Rectal smooth muscle tissue (tissue), 1 donor: ENCODE data around the gene STAG3.
"Not testable (repeated sequence)": the region's sequence is repeated elsewhere in the genome, so short reads cannot be mapped to it uniquely, and the experiment has no call there.

Source experiments
- H3K27ac ChIP-seq: one replicate; pipeline ENCODE4 v1.7.0; 2013; ENCODE audit warnings: low read depth, low read length, inconsistent platforms
- H3K27me3 ChIP-seq: one replicate; pipeline ENCODE4 v1.7.0; 2013; ENCODE audit warnings: low read length; ENCODE audit not compliant: control insufficient read depth, insufficient read depth
- H3K36me3 ChIP-seq: one replicate; pipeline ENCODE4 v1.7.0; 2013; ENCODE audit warnings: low read length; ENCODE audit not compliant: control insufficient read depth, insufficient read depth
- H3K4me1 ChIP-seq: one replicate; pipeline ENCODE4 v1.7.0; 2013; ENCODE audit warnings: low read length; ENCODE audit not compliant: control insufficient read depth, insufficient read depth
- H3K4me3 ChIP-seq: one replicate; pipeline ENCODE4 v1.7.0; 2013; ENCODE audit warnings: low read length
- H3K9ac ChIP-seq: one replicate; pipeline ENCODE4 v1.7.0; 2013; ENCODE audit warnings: low read length

The STAG3 gene

DNA sequence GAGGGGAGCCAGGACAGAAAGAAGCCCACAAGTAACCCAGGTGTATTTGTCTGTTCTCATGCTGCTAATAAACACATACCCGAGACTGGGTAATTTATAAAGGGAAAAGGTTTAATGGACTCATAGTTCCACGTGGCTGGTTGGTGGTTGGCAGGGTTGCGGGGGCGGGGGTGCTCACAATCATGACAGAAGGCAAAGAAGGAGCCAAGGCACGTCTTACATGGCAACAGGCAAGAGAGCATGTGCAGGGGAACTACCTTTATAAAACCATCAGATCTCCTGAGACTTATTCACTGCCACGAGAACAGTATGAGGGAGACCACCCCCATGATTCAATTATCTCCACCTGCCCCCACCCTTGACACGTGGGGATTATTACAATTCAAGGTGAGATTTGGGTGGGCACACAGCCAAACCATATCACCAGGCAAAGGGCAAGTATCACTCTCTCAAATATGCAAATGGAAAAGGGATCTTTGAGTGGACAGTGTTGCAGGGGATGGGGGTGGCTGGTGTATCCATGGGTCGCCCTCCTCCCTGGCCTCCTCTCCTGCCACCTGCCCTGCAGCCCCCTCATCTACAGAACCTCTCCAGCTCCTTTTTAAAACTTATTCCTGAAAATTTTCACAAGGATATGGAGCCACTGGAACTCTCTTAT, 57.1 kb downstream of the STAG3 start:
- H3K9ac ChIP-seq, H3K36me3 ChIP-seq, H3K4me3 ChIP-seq, H3K27ac ChIP-seq, H3K4me1 ChIP-seq, H3K27me3 ChIP-seq: not testable (repeated sequence)

- H3K27me3 ChIP-seq, H3K4me1 ChIP-seq, H3K4me3 ChIP-seq, H3K36me3 ChIP-seq, H3K27ac ChIP-seq, H3K9ac ChIP-seq: not testable (repeated sequence)
Observed at GRCh38 chr7:100239975-100240374, 62.3 kb downstream of the STAG3 start.

DNA sequence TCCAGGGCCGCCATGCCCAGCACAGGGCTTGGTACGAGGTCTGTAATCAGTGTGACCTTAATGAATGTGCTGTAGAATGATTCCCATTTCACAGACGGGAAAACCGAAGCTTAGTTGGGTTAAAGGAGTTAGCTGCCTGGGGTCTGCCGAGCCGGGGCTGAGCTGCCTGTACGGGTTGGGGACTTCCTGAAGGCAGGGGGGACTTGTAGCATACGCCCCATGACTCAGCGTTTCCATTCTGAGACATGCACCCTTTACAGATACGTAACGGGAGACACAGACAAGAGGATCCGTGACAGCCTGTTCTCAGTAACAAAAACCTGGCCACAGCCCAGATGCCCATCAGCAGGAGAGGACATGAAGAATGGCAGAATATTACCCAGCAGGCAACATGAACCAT, 65.7 kb downstream of the STAG3 start:
- not testable (repeated sequence) for H3K9ac ChIP-seq, H3K4me3 ChIP-seq, H3K4me1 ChIP-seq, H3K27me3 ChIP-seq, H3K27ac ChIP-seq, H3K36me3 ChIP-seq

DNA sequence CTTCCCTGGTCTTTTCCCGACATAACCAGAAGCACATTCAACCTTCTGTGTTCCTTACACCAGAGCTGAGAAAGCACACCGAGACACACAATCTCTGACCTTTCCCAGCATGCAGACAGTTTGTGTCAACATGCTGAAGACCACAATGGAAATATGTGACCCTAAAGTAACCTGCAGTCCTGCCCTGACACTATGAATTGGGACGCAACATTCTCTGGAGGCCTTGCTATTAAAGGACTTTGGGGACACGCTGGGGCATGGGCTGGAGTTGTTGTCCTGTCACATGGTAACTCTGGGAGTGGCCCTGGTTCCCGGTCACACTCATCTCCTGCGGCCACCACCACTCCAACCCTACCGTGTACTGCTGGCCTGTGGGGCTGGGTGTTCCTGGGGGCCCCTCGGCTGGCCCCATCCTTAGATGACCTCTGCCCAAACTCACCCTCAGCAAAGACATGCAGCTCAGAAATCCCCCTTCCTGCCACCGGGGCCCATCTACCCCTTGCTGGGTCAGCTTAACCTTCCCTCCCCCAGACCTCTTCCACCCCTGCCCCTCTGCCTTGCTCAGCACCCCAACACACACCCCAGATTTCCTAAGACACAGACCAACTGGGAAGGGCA, 67.4 kb downstream of the STAG3 start:
- not testable (repeated sequence) for H3K9ac ChIP-seq, H3K36me3 ChIP-seq, H3K27ac ChIP-seq, H3K27me3 ChIP-seq, H3K4me3 ChIP-seq, H3K4me1 ChIP-seq

- H3K4me3 ChIP-seq, H3K4me1 ChIP-seq, H3K27me3 ChIP-seq, H3K36me3 ChIP-seq, H3K27ac ChIP-seq, H3K9ac ChIP-seq: not testable (repeated sequence)
Observed at GRCh38 chr7:100246121-100246864, 68.6 kb downstream of the STAG3 start.

GRCh38 chr7:100246865-100247137, 69.1 kb downstream of the STAG3 start:
- H3K36me3 ChIP-seq, H3K27ac ChIP-seq, H3K9ac ChIP-seq, H3K27me3 ChIP-seq, H3K4me1 ChIP-seq, H3K4me3 ChIP-seq: not testable (repeated sequence)

DNA sequence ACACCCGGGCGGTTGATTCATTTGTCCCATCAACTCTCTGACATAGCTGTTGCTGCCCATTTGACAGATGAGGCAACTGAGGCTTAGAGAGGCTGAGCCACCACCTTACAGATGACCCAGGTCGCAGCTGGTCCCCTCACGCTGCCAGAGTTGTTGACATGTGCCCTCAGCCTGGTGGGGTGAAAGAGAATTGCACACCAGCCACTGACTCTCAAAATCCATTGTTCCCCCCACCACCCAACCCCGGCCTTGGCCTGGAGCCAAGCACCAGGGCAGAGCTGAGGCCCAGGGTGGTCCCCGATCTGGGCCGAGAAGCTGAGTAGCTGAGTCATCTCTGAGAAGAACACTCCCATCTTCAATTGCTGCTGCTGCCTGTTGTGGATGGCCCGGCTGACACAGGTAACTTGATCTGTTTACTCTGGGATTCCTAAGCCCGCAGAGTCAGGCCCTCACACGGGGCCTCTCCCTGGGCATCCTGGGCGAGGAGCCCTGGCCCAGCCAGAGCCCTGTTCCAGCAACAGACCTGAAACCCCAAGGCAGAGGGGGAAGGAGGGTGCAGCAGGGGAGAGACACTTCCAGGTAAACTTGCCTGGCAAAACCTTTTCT, 69.5 kb downstream of the STAG3 start:
- Histone ChIP-seq H3K4me3 (no peak overlapping the region), H3K27ac (no peak overlapping the region), H3K4me1 (no peaks in the 10 kb centered on the region), H3K36me3 (no peaks in the 10 kb centered on the region), H3K27me3 (no peaks in the 10 kb centered on the region), H3K9ac (no peak overlapping the region)

DNA sequence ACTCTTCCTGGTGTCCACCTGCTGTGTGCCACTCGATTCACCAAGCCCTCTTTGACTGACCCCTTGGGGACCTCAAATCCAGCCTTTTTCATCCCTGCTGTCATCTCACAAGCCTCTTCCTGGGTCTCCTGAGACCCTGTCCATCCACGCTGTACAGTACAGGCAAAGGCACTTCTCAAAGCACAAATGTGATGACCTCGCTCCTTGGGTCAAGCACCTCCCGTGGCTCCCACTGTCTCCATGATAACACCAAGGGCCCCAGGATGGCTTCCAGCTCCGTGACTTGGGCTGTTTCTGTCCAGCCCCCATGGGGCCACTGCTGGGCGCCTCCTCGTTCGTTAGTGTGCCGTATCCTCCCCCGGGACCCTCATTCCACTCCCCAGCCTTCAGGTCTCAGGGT, 70.8 kb downstream of the STAG3 start:
- H3K4me1 ChIP-seq, result no peaks in the 10 kb centered on the region
- no peaks in the 10 kb centered on the region for H3K27me3 ChIP-seq
- H3K36me3 ChIP-seq, result no peaks in the 10 kb centered on the region
- H3K27ac ChIP-seq, result no peak overlapping the region
- H3K4me3 ChIP-seq, result no peak overlapping the region
- no peak overlapping the region for H3K9ac ChIP-seq

GRCh38 chr7:100257017-100257416, 79.3 kb downstream of the STAG3 start:
- H3K27ac ChIP-seq, result no peak overlapping the region
- no peaks in the 10 kb centered on the region for H3K36me3 ChIP-seq
- H3K4me1 ChIP-seq, result no peaks in the 10 kb centered on the region
- H3K9ac ChIP-seq, result no peak overlapping the region
- no peak overlapping the region for H3K4me3 ChIP-seq
- no peaks in the 10 kb centered on the region for H3K27me3 ChIP-seq

DNA sequence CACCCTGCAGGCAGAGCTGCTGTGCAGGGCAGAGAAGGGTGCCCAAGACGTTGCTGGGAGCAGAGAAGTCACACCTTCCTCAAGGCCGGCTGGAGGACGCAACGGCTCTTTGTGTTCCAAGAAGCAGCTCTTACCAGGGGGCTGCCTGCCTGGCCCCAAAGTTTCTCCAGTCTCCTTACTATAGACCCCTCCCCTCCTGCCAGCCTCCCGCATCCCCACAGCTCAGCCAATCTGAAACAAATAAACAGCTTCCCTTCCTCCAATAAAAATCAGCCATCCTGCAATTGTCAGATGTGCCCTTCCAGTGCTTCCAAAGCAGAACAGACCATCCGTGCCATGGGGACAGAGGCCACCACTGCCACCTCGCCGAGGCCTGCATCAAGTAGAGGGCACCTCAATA, 82.3 kb downstream of the STAG3 start:
- H3K27ac ChIP-seq, H3K36me3 ChIP-seq: not testable (repeated sequence)

GRCh38 chr7:100262896-100263295, 85.2 kb downstream of the STAG3 start:
- not testable (repeated sequence) for H3K27ac ChIP-seq, H3K27me3 ChIP-seq, H3K4me3 ChIP-seq, H3K9ac ChIP-seq, H3K36me3 ChIP-seq, H3K4me1 ChIP-seq

More for the DNA sequence above, 82.3 kb downstream of the STAG3 start:
- not testable (repeated sequence) for H3K27me3 ChIP-seq, H3K9ac ChIP-seq, H3K4me3 ChIP-seq, H3K4me1 ChIP-seq
